NT2/D1 (cell line): ENCODE results near the gene DOK6.

Experiments used
- SUZ12 ChIP-seq: IDR thresholded peaks from 2 replicates; pipeline ENCODE4 v1.6.1; 2011; ENCODE audit not compliant: insufficient read length, insufficient read depth; ENCODE audit errors: extremely low read depth
- YY1 ChIP-seq: IDR thresholded peaks from 2 replicates; pipeline ENCODE4 v1.6.1; 2011; ENCODE audit not compliant: insufficient read length, insufficient read depth
- ZNF274 ChIP-seq: IDR thresholded peaks from 2 replicates; pipeline ENCODE4 v1.6.1; 2011; ENCODE audit warnings: mild to moderate bottlenecking, low read depth, low read length

- TF ChIP-seq SUZ12 (no peak), YY1 (no peak), ZNF274 (no peak)
Observed at GRCh38 chr18:69789794-69790193, 389.1 kb downstream of the DOK6 start.
